HPDE6-E6E7 (cell line): ENCODE results near the gene TMEM220.
A peak's percentile ranks its signal among the peaks of the same experiment; 100 is the strongest.
"Not testable (repeated sequence)": the region's sequence is repeated elsewhere in the genome, so short reads cannot be mapped to it uniquely, and the experiment has no call there.

Experiments used
- DNase-seq: peaks from one replicate; pipeline ENCODE4 v3.0.0; 2011; ENCODE audit warnings: missing footprints; ENCODE audit errors: extremely low spot score

TMEM220 gene

GRCh38 chr17:10754861-10755591 lies 25.2 kb upstream of the TMEM220 start:
- DNase-seq = no peak

GRCh38 chr17:10754109-10754508 lies 24.3 kb upstream of the TMEM220 start:
- DNase-seq = no peak

DNA sequence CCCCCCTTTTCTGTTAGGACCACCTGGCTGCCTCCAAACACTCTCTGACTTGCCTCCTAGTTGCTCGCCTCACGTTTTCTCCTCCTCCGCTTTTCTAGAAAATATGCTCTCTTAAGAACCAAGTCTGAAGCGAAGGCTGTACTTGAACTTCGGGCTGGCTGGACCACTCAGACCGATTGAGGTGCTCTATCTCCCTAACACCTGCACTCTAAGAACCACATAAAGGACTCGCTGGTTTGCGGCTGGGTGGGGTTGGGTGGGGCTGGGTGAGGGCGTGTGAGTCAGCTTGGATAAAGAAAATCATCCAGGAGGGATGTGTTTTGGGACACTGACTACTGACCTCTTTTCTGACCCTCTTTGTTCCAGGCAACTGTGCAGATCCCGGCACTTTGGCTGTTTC lies 22.9 kb upstream of the TMEM220 start:
- no peak for DNase-seq

- DNase-seq = no peak
Measured at GRCh38 chr17:10751563-10751962, 21.7 kb upstream of the TMEM220 start.

DNA sequence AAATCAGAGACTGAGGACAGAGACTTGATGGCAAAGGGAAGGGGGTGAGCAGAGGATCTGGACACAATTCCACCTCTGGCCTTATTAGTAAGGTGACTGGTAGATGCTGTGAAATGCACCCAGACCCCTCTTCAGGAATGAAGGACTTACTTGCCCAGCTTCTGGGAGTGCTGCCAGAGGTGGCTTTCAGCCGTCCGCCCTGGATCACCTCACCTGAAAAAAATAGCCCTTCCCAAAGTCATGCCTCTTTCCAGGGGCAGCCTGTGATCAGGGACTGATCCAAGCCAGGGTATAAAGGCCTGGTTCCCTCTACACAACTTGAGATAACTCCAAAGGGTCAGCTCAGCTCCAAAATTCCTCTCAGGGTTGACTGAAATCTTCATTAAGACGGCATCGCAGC lies 20.4 kb upstream of the TMEM220 start:
- no peak for DNase-seq

DNA sequence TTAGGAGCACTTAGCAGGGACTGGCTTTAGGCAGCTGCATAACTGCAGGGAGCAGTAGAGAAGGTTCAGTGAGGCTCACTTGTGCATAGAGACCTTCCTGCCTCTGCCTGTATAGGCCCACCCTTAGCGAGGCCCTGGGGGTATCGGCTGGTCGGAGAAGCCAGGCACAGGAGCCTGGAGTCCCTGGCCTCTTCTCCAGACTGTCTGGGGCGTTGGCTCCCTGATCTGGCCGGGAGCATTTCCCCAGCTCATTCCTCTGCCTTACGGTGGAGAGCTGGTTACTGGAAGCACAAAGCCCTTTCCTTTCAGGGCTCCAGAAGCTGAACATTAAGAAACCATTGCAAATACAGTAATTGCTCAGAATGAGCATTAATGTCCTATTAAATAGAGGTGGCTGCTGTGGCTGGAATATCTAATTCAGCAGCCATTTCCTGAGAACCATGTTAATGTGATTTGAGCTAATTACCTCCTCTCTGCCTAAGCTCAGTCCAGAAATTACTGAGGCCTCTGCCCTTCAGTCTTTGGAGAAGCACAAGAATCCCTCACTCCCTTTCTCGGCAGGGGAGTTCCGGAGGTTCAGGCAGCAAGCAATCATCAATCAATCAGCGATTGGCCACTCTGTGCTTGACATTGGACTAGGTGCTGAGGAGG lies 18.8 kb upstream of the TMEM220 start:
- no peak for DNase-seq

- no peak for DNase-seq
Measured at GRCh38 chr17:10745231-10745630, 15.4 kb upstream of the TMEM220 start.

DNA sequence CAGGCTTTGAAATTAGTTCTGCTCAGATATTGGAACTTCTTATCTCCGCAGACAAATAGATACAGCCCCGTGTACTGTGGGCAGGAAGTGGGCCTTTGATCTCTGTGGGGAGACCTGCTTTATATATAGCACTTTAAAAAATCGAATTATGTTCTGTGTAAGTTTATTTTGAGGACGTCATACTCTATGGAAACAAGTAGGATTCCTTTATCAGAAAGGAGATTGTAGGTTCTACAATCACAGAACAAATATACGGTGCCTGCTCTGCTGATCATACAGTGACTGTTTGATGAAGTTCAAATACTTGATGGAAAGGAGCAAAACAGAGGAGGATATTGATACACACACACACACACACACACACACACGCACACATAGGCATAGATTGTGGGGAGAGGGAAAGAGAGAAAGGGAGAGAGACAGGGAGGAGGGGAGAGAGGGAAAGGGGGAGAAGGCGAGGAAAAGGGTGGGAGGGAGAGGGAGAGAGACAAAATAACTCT lies 14.7 kb upstream of the TMEM220 start:
- no peak for DNase-seq

DNA sequence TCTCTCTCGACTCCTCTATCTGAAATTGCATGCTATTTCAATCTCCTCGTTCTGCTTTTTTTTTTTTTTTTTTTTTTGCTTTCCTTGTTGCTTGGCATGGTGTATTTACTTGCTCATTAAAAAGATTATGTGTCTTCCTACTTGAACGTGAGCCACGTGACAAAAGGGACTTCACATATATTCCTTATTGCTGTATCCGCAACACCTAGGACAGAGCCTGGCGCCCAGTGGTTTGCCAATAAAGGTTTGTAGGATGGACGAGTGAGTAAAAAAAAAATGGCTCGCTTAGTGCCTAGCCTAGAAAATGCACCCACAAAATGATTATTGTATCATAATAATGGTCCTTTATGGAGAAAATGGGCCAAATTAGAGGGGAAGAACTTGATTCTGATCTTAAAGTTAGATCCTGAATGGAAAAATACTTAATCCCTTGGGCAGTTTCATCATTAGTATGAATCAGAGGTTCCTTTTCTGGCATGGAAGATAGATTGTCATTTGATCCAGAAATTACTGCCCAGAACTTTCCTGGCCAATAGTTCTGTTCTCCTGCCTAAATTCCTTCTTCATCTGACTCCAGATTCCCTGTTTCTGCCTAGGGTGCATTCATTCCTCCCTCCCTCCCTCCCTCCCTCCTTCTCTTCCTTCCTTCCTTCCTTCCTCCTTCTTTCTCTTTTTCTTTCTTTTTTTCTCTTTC lies 13.6 kb upstream of the TMEM220 start:
- DNase-seq = no peak

GRCh38 chr17:10742431-10742830 lies 12.6 kb upstream of the TMEM220 start:
- DNase-seq = no peak

- DNase-seq = no peak
Measured at GRCh38 chr17:10741416-10742135, 11.8 kb upstream of the TMEM220 start.

- no peak for DNase-seq
Measured at GRCh38 chr17:10739386-10739785, 9.6 kb upstream of the TMEM220 start.

- no peak for DNase-seq
Measured at GRCh38 chr17:10738521-10739258, 8.9 kb upstream of the TMEM220 start.

GRCh38 chr17:10737736-10738135 lies 7.9 kb upstream of the TMEM220 start:
- DNase-seq = no peak

- DNase-seq = peak; percentile 28
Measured at GRCh38 chr17:10737168-10737622, 7.4 kb upstream of the TMEM220 start.

DNA sequence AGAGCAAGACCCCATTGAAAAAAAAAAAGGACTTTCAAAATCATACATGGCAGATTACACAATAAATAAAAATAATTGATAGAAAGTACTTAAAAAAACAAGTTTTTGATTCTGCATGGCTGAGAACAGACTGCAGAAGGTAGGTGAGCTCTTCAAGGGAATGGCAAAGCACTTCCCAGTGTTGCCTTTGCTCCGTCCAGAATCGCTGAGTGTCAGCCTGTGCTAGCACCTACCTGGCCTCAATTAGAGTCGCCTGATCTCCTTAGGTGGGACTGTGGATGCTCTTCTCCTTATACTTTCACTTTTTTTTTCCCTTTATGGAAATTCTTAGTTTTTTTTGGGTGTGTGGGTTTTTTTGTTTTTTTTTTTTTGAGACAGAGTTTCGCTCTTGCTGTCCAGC lies 6.0 kb upstream of the TMEM220 start:
- no peak for DNase-seq

GRCh38 chr17:10735251-10735650 lies 5.4 kb upstream of the TMEM220 start:
- no peak for DNase-seq

GRCh38 chr17:10733666-10734065 lies 3.8 kb upstream of the TMEM220 start:
- no peak for DNase-seq

GRCh38 chr17:10732121-10732520 lies 2.3 kb upstream of the TMEM220 start:
- not testable (repeated sequence) for DNase-seq

DNA sequence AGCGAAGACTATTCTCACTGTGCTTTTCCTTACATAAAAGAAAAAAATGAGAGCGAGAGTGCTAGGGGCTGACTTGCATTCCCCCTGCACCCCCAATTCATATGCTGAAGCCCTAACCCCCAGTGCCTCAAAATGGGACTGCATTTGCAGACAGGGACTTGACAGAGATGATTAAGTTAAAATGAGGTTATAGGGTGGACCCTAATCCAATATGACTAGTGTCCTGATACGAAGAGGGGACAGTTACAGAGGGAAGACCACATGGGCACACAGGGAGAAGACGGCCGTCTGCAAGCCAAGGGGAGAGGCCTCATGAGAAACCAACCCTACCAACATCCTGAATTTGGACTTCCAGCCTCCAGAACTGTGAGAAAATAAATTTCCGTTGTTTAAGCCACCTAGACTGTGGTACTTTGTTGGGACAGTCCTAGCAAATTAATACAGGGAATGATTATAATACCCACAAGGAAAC lies 1.6 kb upstream of the TMEM220 start:
- no peak for DNase-seq

GRCh38 chr17:10730247-10730646 lies 424 bp upstream of the TMEM220 start:
- DNase-seq = not testable (repeated sequence)
